ENCODE results near the gene SGSM1.

Gene SGSM1

GRCh38 chr22:24845041-24845898, 39.3 kb downstream of the SGSM1 start:
- DNase-seq, result no peak

- no peak for DNase-seq
Measured at GRCh38 chr22:24847490-24847889, 41.5 kb downstream of the SGSM1 start.

- DNase-seq, result no peak
Measured at GRCh38 chr22:24848559-24849168, 42.7 kb downstream of the SGSM1 start.

GRCh38 chr22:24855794-24856193, 49.8 kb downstream of the SGSM1 start:
- no peak for DNase-seq

- no peak for DNase-seq
Measured at GRCh38 chr22:24857576-24857975, 51.6 kb downstream of the SGSM1 start.

- no peak for DNase-seq
Measured at GRCh38 chr22:24859587-24859986, 53.6 kb downstream of the SGSM1 start.

- no peak for DNase-seq
Measured at GRCh38 chr22:24865508-24865907, 59.5 kb downstream of the SGSM1 start.

- DNase-seq, result no peak
Measured at GRCh38 chr22:24867323-24868022, 61.5 kb downstream of the SGSM1 start.

GRCh38 chr22:24868979-24869378, 63.0 kb downstream of the SGSM1 start:
- no peak for DNase-seq

GRCh38 chr22:24871611-24872205, 65.7 kb downstream of the SGSM1 start:
- DNase-seq, result no peak

- no peak for DNase-seq
Measured at GRCh38 chr22:24873226-24873625, 67.2 kb downstream of the SGSM1 start.

- no peak for DNase-seq
Measured at GRCh38 chr22:24875862-24876506, 70.0 kb downstream of the SGSM1 start.

GRCh38 chr22:24876700-24877099, 70.7 kb downstream of the SGSM1 start:
- no peak for DNase-seq

- no peak for DNase-seq
Measured at GRCh38 chr22:24878969-24879368, 73.0 kb downstream of the SGSM1 start.

GRCh38 chr22:24883432-24883831, 77.4 kb downstream of the SGSM1 start:
- DNase-seq, result no peak

GRCh38 chr22:24887260-24887659, 81.2 kb downstream of the SGSM1 start:
- DNase-seq, result no peak

- DNase-seq, result no peak
Measured at GRCh38 chr22:24893341-24894070, 87.5 kb downstream of the SGSM1 start.

GRCh38 chr22:24894220-24894975, 88.4 kb downstream of the SGSM1 start:
- DNase-seq, result no peak

- no peak for DNase-seq
Measured at GRCh38 chr22:24894998-24895397, 89.0 kb downstream of the SGSM1 start.

GRCh38 chr22:24901448-24901847, 95.4 kb downstream of the SGSM1 start:
- no peak for DNase-seq

GRCh38 chr22:24905909-24906308, 99.9 kb downstream of the SGSM1 start:
- DNase-seq, result no peak
